ENCODE data around the gene SHB.

DNA sequence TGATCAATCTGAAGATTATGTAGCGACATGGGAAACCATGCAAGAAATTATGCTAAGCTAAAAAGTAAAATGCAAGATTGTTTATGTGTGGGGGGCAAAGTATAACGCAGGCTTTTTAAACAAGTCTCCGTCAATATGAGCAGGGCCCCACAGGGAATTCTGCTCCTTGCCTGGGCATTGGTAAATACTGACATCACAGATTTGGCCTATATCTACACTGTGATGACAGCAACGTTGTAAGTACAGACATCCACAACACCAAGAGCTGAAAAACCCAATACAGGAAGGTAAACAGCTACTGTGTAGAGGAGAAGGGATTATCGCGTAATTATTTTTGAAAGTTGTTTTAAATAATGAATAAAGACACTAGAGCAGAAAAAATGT is 90.6 kb downstream of the SHB start:
- no peak for TF ChIP-seq EZH2phosphoT487 (IDR thresholded peaks at IDR 0.05; ENCODE audit: borderline replicate concordance, low read length)
- no peak for TF ChIP-seq EZH2 (IDR thresholded peaks at IDR 0.05; ENCODE audit: low read length, unreplicated experiment)
- no peak for TF ChIP-seq CTCF (conservative IDR thresholded peaks at IDR 0.05; ENCODE audit: low read depth, low read length)
